ENCODE data around the gene ARHGAP25.

- TF ChIP-seq CTCF (IDR thresholded peaks at IDR 0.05) = no peak
- TF ChIP-seq POLR2A (IDR thresholded peaks at IDR 0.05) = no peak
Observed at GRCh38 chr2:68857202-68857845, 122.7 kb downstream of the ARHGAP25 start.
